Measurements from ENCODE around the gene CYP1A2.

DNA sequence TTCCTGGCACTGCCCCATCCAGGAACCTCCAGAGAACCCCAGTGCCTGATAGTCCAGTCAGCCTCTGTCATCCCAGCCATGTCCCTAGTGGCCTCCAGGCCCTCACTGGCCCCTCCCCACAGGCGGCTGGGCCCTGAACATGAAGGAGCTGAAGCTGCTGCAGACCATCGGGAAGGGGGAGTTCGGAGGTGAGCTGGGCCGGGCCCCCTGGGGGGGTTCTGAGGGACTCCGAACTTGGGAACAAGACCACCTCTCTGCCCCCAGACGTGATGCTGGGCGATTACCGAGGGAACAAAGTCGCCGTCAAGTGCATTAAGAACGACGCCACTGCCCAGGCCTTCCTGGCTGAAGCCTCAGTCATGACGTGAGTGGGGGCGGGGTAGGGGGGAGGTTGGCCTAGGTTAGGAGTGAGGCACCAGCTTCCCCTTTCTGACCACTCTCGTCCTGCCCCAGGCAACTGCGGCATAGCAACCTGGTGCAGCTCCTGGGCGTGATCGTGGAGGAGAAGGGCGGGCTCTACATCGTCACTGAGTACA lies 52.0 kb downstream of the CYP1A2 start:
- TF ChIP-seq, protein P1, sequence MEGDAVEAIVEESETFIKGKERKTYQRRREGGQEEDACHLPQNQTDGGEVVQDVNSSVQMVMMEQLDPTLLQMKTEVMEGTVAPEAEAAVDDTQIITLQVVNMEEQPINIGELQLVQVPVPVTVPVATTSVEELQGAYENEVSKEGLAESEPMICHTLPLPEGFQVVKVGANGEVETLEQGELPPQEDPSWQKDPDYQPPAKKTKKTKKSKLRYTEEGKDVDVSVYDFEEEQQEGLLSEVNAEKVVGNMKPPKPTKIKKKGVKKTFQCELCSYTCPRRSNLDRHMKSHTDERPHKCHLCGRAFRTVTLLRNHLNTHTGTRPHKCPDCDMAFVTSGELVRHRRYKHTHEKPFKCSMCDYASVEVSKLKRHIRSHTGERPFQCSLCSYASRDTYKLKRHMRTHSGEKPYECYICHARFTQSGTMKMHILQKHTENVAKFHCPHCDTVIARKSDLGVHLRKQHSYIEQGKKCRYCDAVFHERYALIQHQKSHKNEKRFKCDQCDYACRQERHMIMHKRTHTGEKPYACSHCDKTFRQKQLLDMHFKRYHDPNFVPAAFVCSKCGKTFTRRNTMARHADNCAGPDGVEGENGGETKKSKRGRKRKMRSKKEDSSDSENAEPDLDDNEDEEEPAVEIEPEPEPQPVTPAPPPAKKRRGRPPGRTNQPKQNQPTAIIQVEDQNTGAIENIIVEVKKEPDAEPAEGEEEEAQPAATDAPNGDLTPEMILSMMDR (conservative IDR thresholded peaks at IDR 0.05; ENCODE audit: low read length), result no peak
- no peak for TF ChIP-seq EZH2phosphoT487 (IDR thresholded peaks at IDR 0.05; ENCODE audit: borderline replicate concordance, low read depth, low read length)

All from OCI-LY7 (cell line).